C1 segment of cervical spinal cord (tissue), 14 donors: ENCODE data around the gene PNLIP.

Experiments used
- DNase-seq, 14 donors: peaks; one replicate each; lab custom pipeline; 2025; lab: John Stamatoyannopoulos, UW

PNLIP gene

GRCh38 chr10:116574797-116575196 is 29.1 kb downstream of the PNLIP start:
- DNase-seq, result no peak

GRCh38 chr10:116587878-116588591 is 42.3 kb downstream of the PNLIP start:
- no peak for DNase-seq

GRCh38 chr10:116588995-116589394 is 43.3 kb downstream of the PNLIP start:
- DNase-seq, result no peak

- DNase-seq, result no peak
Measured at GRCh38 chr10:116589926-116590325, 44.2 kb downstream of the PNLIP start.

GRCh38 chr10:116590590-116591444 is 45.1 kb downstream of the PNLIP start, which contains the start of gene PNLIPRP1:
Gene PNLIPRP1 (plus strand): TSS chr10:116590959. CDS start chr10:116591130, 171 bp downstream.
- DNase-seq, result no peak

- DNase-seq, result no peak
Measured at GRCh38 chr10:116593139-116593740, 47.5 kb downstream of the PNLIP start.

- DNase-seq, result no peak
Measured at GRCh38 chr10:116594525-116595035, 48.8 kb downstream of the PNLIP start.

GRCh38 chr10:116596062-116596461 is 50.3 kb downstream of the PNLIP start:
- no peak for DNase-seq

- DNase-seq, result no peak
Measured at GRCh38 chr10:116597543-116597942, 51.8 kb downstream of the PNLIP start.

GRCh38 chr10:116598329-116598728 is 52.6 kb downstream of the PNLIP start:
- DNase-seq, result no peak

- DNase-seq, result no peak
Measured at GRCh38 chr10:116599991-116600390, 54.3 kb downstream of the PNLIP start.

- no peak for DNase-seq
Measured at GRCh38 chr10:116602648-116603400, 57.1 kb downstream of the PNLIP start.

- no peak for DNase-seq
Measured at GRCh38 chr10:116606061-116606483, 60.3 kb downstream of the PNLIP start.

- DNase-seq, result no peak
Measured at GRCh38 chr10:116607336-116607735, 61.6 kb downstream of the PNLIP start.

- DNase-seq, result no peak
Measured at GRCh38 chr10:116608686-116609594, 63.2 kb downstream of the PNLIP start.

- DNase-seq, result no peak
Measured at GRCh38 chr10:116610443-116611152, 64.9 kb downstream of the PNLIP start.

- DNase-seq, result no peak
Measured at GRCh38 chr10:116611153-116611545, 65.4 kb downstream of the PNLIP start.

- DNase-seq, result no peak
Measured at GRCh38 chr10:116612107-116612769, 66.5 kb downstream of the PNLIP start.

GRCh38 chr10:116613471-116613870 is 67.7 kb downstream of the PNLIP start:
- DNase-seq, result no peak
